OCI-LY3 (cell line): ENCODE measurements around the gene GALT.

Experiments
- EZH2phosphoT487 ChIP-seq: fragments of 200-600 bp; shearing (Covaris generic); IDR thresholded peaks from 2 replicates; pipeline ENCODE4 v1.6.1; 2018; ENCODE audit warnings: antibody characterized with exemption, mixed run types, low read depth
- TF ChIP-seq, protein P1 (sequence below): fragments of 200-600, 300-600 bp; sonication (generic); IDR thresholded peaks from 2 replicates; pipeline ENCODE4 v1.5.1; 2014; ENCODE audit warnings: antibody characterized with exemption, low read length, low read depth

DNA sequence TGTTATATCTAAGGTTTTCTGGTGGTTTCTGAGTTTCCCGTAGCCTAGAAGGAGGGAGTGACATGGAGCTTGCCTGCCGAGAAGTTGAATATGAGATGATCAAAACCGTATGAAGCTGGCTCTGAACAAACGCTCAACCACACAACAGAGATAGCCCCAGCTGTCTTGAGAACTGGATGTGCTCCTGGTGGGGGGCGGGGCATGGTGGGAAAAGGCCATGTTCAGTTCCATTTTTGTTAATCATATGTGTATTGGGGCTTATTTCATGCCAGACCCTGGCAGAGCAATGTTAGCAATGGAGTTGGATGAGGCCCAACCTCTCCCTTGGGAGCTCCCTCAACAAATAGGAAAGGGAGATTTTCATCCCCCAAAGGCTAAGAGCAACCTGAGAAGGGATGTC, 39.8 kb downstream of the GALT start:
- TF ChIP-seq EZH2phosphoT487, result no peak
- TF ChIP-seq, protein P1, sequence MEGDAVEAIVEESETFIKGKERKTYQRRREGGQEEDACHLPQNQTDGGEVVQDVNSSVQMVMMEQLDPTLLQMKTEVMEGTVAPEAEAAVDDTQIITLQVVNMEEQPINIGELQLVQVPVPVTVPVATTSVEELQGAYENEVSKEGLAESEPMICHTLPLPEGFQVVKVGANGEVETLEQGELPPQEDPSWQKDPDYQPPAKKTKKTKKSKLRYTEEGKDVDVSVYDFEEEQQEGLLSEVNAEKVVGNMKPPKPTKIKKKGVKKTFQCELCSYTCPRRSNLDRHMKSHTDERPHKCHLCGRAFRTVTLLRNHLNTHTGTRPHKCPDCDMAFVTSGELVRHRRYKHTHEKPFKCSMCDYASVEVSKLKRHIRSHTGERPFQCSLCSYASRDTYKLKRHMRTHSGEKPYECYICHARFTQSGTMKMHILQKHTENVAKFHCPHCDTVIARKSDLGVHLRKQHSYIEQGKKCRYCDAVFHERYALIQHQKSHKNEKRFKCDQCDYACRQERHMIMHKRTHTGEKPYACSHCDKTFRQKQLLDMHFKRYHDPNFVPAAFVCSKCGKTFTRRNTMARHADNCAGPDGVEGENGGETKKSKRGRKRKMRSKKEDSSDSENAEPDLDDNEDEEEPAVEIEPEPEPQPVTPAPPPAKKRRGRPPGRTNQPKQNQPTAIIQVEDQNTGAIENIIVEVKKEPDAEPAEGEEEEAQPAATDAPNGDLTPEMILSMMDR, result no peak
